ENCODE data around the gene SCAMP1.

The SCAMP1 gene

DNA sequence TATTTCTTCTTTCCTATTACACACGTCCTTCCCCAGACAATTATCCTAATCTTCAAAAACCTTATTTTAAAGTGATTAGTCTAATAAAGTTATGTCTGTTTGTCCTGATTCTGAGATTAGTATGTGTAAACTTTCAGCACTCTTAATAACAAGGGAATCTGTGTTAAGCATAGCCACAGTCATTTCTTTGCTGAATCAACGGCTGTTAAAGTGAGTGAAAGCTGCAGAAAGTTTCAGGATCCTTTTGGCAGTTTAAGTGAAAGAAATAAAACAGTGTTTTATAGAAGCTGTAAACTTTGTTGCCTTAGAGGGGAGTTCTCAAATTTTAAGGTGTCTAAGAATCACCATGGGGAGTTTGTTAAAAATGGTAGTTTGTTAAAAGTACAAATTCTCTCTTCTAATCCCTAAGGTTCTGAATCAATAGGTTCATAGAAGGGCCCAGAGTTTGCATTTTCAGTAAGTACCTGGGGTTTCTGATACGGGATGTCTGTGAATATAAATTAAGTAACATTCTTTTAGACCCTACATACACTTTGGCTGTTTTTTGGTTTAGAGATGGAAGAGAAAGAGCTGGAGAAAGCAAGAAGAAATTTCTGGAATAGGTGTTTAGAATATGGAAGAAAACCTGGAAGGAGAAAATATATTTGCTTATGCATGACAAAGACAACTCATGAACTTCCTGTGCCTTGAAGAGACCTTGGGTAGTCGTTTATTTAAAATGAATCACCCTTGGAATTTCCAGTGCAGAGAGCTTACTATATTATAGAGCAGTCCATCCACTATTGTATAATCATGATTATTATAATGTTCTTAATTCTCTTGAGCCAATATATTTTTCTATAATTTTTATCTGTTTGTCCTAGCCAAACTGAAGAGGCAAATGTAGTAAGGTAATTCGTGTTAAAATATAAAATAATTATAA is 45.7 kb downstream of the SCAMP1 start:
- H3K4me3 ChIP-seq (ENCODE audit: low read depth, low read length): no peak overlapping the region
- peaks cover 3% of the 10 kb centered on the region for H3K36me3 ChIP-seq
- peaks cover 3% of the 10 kb centered on the region; the same call in 1 of the 2 replicates for H3K9me3 ChIP-seq
- H3K4me1 ChIP-seq: no peaks in the 10 kb centered on the region
- no peak for DNase-seq
- TF ChIP-seq, protein P1, sequence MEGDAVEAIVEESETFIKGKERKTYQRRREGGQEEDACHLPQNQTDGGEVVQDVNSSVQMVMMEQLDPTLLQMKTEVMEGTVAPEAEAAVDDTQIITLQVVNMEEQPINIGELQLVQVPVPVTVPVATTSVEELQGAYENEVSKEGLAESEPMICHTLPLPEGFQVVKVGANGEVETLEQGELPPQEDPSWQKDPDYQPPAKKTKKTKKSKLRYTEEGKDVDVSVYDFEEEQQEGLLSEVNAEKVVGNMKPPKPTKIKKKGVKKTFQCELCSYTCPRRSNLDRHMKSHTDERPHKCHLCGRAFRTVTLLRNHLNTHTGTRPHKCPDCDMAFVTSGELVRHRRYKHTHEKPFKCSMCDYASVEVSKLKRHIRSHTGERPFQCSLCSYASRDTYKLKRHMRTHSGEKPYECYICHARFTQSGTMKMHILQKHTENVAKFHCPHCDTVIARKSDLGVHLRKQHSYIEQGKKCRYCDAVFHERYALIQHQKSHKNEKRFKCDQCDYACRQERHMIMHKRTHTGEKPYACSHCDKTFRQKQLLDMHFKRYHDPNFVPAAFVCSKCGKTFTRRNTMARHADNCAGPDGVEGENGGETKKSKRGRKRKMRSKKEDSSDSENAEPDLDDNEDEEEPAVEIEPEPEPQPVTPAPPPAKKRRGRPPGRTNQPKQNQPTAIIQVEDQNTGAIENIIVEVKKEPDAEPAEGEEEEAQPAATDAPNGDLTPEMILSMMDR (IDR thresholded peaks at IDR 0.05; ENCODE audit: low read depth, low read length): no peak
- no peaks in the 10 kb centered on the region for H3K27me3 ChIP-seq

DNA sequence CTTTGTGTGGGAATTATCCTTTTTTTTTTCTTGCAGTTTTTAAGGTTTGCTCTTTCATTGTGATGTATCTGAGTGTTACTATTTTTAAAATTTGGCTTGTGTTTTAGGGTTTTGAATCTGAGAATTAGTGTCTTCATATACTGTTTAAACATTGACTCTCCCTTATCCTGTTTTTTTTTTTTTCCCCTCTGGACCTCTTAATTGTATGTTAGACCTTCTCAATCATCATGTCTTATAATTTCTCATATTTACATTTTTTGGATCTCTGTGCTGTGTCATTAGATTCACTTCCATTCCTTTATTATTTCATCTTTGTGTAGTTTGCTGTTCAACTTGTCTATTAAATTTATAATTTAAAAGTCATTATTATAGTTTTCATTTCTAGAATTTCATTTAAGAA is 47.0 kb downstream of the SCAMP1 start:
- no peak for DNase-seq
- Histone ChIP-seq H3K9me3 (peaks cover 3% of the 10 kb centered on the region; the same call in 1 of the 2 replicates), H3K27me3 (no peaks in the 10 kb centered on the region), H3K36me3 (peaks cover 3% of the 10 kb centered on the region), H3K4me3 (ENCODE audit: low read depth, low read length) (no peak overlapping the region), H3K4me1 (no peaks in the 10 kb centered on the region)
- TF ChIP-seq, protein P1 (IDR thresholded peaks at IDR 0.05; ENCODE audit: low read depth, low read length): no peak

- no peak for DNase-seq
- H3K4me1 ChIP-seq: no peaks in the 10 kb centered on the region
- H3K4me3 ChIP-seq (ENCODE audit: low read depth, low read length): no peak overlapping the region
- peaks cover 3% of the 10 kb centered on the region; the same call in 1 of the 2 replicates for H3K9me3 ChIP-seq
- peaks cover 7% of the 10 kb centered on the region for H3K36me3 ChIP-seq
- no peaks in the 10 kb centered on the region for H3K27me3 ChIP-seq
- TF ChIP-seq, protein P1 (IDR thresholded peaks at IDR 0.05; ENCODE audit: low read depth, low read length): no peak
These were observed 51.2 kb downstream of the SCAMP1 start for GRCh38 chr5:78411586-78411985.

DNA sequence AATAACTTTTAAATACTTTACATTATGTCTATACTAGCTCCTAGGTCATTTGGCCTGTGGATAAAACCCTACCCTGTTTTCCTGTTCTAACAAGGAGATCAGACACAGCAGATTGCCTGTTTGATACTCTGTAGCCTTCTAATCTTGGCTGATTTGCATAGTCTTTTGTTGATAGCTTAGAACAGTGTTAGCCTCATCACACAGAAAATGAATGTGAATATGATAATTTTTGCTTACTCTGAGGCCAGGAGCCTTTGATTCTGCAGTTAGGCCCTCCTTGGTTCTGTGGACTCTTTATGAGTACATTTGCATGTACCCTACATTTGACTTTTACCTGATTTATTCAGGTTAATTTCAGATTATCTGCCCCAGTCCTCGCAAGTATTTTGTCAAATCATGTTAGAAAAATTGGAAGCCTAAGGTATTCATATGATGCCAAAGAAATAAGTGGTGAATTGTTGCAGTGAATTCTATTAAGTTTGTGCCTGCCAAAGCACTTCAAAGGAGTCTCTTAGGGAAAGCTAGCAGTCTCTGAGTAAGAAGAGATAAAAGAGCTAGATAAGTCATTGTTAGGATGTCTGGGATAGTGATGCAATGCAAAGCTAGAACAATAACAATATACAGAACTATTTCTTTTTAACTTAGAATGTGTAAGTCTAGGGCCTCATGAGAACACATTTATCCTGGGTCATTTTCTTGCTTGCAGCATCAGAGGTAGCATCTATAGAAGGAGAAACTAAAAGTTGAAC is 56.4 kb downstream of the SCAMP1 start:
- Histone ChIP-seq H3K9me3 (no peaks in the 10 kb centered on the region), H3K27me3 (no peaks in the 10 kb centered on the region), H3K36me3 (peaks cover 19% of the 10 kb centered on the region), H3K4me1 (no peaks in the 10 kb centered on the region), H3K4me3 (ENCODE audit: low read depth, low read length) (no peak overlapping the region)
- no peak for DNase-seq
- TF ChIP-seq, protein P1 (IDR thresholded peaks at IDR 0.05; ENCODE audit: low read depth, low read length): no peak

GRCh38 chr5:78419396-78419795 is 59.0 kb downstream of the SCAMP1 start:
- no peaks in the 10 kb centered on the region for H3K4me1 ChIP-seq
- H3K36me3 ChIP-seq: peaks cover 19% of the 10 kb centered on the region
- TF ChIP-seq, protein P1 (IDR thresholded peaks at IDR 0.05; ENCODE audit: low read depth, low read length): no peak
- DNase-seq: no peak
- H3K9me3 ChIP-seq: no peaks in the 10 kb centered on the region
- no peaks in the 10 kb centered on the region for H3K27me3 ChIP-seq
- no peak overlapping the region for H3K4me3 ChIP-seq (ENCODE audit: low read depth, low read length)

All from BE2C (cell line).